NCI-H2107 treated with DMSO at 0.1 percent for 48 hours (cell line): Measurements from ENCODE around the gene ATG10.
"Not testable (repeated sequence)": the region's sequence is repeated elsewhere in the genome, so short reads cannot be mapped to it uniquely, and the experiment has no call there.

ENCODE experiments used
- DNase-seq: peaks from one replicate; lab custom pipeline; 2025; ENCODE audit not compliant: unreplicated experiment; lab: John Stamatoyannopoulos, UW

Gene ATG10

GRCh38 chr5:82273426-82273825, 301.6 kb downstream of the ATG10 start:
- DNase-seq = not testable (repeated sequence)

- no peak for DNase-seq
Observed at GRCh38 chr5:82274343-82275211, 302.8 kb downstream of the ATG10 start.

GRCh38 chr5:82275216-82275664, 303.4 kb downstream of the ATG10 start:
- no peak for DNase-seq

- no peak for DNase-seq
Observed at GRCh38 chr5:82276800-82277612, 305.2 kb downstream of the ATG10 start.

GRCh38 chr5:82277613-82277986, 305.8 kb downstream of the ATG10 start:
- DNase-seq = no peak

GRCh38 chr5:82277987-82278710, 306.3 kb downstream of the ATG10 start, which contains the start of gene RPS23:
Gene RPS23 (minus strand): TSS chr5:82278354. CDS start chr5:82278323, 31 bp downstream.
- DNase-seq = peak; percentile 59

GRCh38 chr5:82278711-82279370, 307.0 kb downstream of the ATG10 start:
- no peak for DNase-seq

GRCh38 chr5:82283893-82284292, 312.1 kb downstream of the ATG10 start:
- DNase-seq = no peak

- DNase-seq = no peak
Observed at GRCh38 chr5:82285206-82285605, 313.4 kb downstream of the ATG10 start.

GRCh38 chr5:82287625-82288024, 315.8 kb downstream of the ATG10 start:
- DNase-seq = no peak

- DNase-seq = no peak
Observed at GRCh38 chr5:82290005-82290404, 318.2 kb downstream of the ATG10 start.

GRCh38 chr5:82290908-82291307, 319.1 kb downstream of the ATG10 start:
- DNase-seq = no peak

GRCh38 chr5:82291420-82291819, 319.6 kb downstream of the ATG10 start:
- DNase-seq = no peak

GRCh38 chr5:82295144-82295543, 323.3 kb downstream of the ATG10 start:
- no peak for DNase-seq

GRCh38 chr5:82295959-82296531, 324.2 kb downstream of the ATG10 start:
- no peak for DNase-seq

GRCh38 chr5:82296929-82297328, 325.1 kb downstream of the ATG10 start:
- no peak for DNase-seq

- no peak for DNase-seq
Observed at GRCh38 chr5:82297711-82298110, 325.9 kb downstream of the ATG10 start.

GRCh38 chr5:82298668-82299067, 326.8 kb downstream of the ATG10 start:
- DNase-seq = no peak

- DNase-seq = no peak
Observed at GRCh38 chr5:82301190-82301589, 329.4 kb downstream of the ATG10 start.
